Astrocyte of the cerebellum (primary cell): Measurements from ENCODE around the gene ZNF576.
"Not testable (repeated sequence)": the region's sequence is repeated elsewhere in the genome, so short reads cannot be mapped to it uniquely, and the experiment has no call there.

Experiments used
- DNase-seq: peaks from one replicate; pipeline ENCODE4 v3.0.0-alpha.2; 2011; ENCODE audit warnings: low read depth
- H3K4me3 ChIP-seq: 2 replicates; pipeline ENCODE4 v1.5.1; 2011; ENCODE audit warnings: mild to moderate bottlenecking, low read depth, low read length, moderate library complexity
- in situ Hi-C: cut with HindIII; loops from 2 replicates; pipeline ENCODE4 v1.10.0; 2017; ENCODE audit warnings: low sequenced_read_pairs
- TF ChIP-seq, protein P1 (sequence below): IDR thresholded peaks from 2 replicates; pipeline ENCODE4 v1.5.1; 2012; ENCODE audit warnings: low read length, low read depth, moderate library complexity, mild to moderate bottlenecking; ENCODE audit errors: missing control alignments

The ZNF576 gene

DNA sequence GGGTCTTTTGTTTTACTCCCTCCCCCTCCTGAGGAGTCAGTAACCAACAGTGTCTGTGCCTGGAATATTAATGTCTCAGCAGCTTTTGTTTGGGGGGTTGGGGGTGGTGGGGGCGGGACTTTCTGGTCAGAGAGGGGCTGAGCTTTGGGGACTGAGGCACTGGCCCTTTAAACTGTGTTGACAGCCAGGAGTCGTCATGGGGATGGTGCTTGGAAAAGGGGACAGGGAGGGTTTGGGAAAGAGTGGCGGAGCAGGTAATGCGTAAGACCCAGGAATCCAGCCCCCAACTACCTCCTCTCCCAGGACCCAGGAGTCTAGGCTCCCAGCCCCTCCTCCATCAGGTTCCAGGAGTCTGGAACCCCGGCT, 38.1 kb downstream of the ZNF576 start:
- in situ Hi-C loops = no loop called here
- H3K4me3 ChIP-seq = no peak overlapping the region
- DNase-seq = no peak
- TF ChIP-seq, protein P1, sequence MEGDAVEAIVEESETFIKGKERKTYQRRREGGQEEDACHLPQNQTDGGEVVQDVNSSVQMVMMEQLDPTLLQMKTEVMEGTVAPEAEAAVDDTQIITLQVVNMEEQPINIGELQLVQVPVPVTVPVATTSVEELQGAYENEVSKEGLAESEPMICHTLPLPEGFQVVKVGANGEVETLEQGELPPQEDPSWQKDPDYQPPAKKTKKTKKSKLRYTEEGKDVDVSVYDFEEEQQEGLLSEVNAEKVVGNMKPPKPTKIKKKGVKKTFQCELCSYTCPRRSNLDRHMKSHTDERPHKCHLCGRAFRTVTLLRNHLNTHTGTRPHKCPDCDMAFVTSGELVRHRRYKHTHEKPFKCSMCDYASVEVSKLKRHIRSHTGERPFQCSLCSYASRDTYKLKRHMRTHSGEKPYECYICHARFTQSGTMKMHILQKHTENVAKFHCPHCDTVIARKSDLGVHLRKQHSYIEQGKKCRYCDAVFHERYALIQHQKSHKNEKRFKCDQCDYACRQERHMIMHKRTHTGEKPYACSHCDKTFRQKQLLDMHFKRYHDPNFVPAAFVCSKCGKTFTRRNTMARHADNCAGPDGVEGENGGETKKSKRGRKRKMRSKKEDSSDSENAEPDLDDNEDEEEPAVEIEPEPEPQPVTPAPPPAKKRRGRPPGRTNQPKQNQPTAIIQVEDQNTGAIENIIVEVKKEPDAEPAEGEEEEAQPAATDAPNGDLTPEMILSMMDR = no peak

GRCh38 chr19:43634872-43635560, 38.6 kb downstream of the ZNF576 start:
- in situ Hi-C loops = no loop called here
- TF ChIP-seq, protein P1 = no peak
- no peak overlapping the region for H3K4me3 ChIP-seq
- DNase-seq = no peak

DNA sequence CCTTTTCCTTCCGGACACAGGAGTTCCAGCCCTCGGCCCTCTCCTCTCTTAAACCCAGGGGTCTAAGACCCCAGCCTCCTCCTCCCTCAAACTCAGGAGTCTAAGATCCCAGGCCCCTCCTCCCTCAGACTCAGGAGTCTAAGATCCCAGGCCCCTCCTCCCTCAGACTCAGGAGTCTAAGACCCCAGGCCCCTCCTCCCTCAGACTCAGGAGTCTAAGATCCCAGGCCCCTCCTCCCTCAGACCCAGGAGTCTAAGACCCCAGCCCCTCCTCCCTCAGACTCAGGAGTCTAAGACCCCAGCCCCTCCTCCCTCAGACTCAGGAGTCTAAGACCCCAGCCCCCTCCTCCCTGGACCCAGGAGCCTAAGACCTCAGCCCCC, 39.2 kb downstream of the ZNF576 start:
- DNase-seq, H3K4me3 ChIP-seq, in situ Hi-C loops: not testable (repeated sequence)

- TF ChIP-seq, protein P1 = no peak
- H3K4me3 ChIP-seq = no peak overlapping the region
- DNase-seq = no peak
- in situ Hi-C loops = no loop called here
Observed at GRCh38 chr19:43636121-43636683, 39.8 kb downstream of the ZNF576 start.

- in situ Hi-C loops = no loop called here
- TF ChIP-seq, protein P1 = no peak
- no peak for DNase-seq
- H3K4me3 ChIP-seq = no peak overlapping the region
Observed at GRCh38 chr19:43638214-43638994, 42.0 kb downstream of the ZNF576 start.

DNA sequence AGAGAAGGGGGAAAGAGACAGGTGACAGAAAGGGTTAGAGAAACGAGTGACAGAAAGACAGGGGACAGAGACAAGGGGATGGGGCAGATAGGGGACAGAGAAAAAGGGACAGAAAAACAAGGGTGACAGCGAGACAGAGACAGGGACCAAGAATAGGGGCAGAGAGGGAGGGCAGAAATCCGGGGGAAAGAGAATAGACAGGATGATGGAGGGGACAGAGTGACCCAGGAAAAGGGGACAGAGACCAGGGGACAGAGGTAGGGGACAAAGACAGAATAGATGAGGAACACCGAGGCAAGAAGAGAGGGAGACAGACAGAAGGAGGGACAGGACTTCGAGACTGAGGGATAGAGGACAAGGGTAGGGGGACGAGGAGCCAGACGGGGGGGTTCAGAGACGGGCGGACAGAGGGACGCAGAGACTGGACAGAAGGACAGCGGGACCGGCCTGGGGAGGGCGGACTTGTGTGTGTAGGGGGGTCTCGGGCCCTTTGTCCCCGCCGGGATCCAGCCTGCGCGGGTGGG, 42.7 kb downstream of the ZNF576 start:
- TF ChIP-seq, protein P1 = no peak

More for the DNA sequence above, 42.7 kb downstream of the ZNF576 start:
- in situ Hi-C loops = no loop called here
- no peak for DNase-seq
- H3K4me3 ChIP-seq = peak overlapping the region; percentile 45
